ENCODE data around the gene TSPAN32. TPM values are rescaled to one million over a fixed set of nuclear protein-coding genes. Genes with fewer than 3 reads are reported as not detected.

TSPAN32 gene
- total RNA-seq, 1 donor from 2014 or later, result 0.23 TPM

GRCh38 chr11:2315395-2316168, 13.8 kb downstream of the TSPAN32 start:
- H3K27me3 Mint-ChIP-seq (ENCODE audit: unreplicated experiment), result no peaks in the 10 kb centered on the region
- no peaks in the 10 kb centered on the region for H3K9me3 Mint-ChIP-seq (ENCODE audit: unreplicated experiment)
- H3K27ac Mint-ChIP-seq (ENCODE audit: unreplicated experiment), result no peak overlapping the region
- DNase-seq (ENCODE audit: low spot score), result no peak
- no peaks in the 10 kb centered on the region for H3K4me1 Mint-ChIP-seq (ENCODE audit: unreplicated experiment)
- TF ChIP-seq CTCF (IDR thresholded peaks at IDR 0.05; ENCODE audit: unreplicated experiment), result no peak
- H3K36me3 Mint-ChIP-seq (ENCODE audit: low read depth, unreplicated experiment), result no peaks in the 10 kb centered on the region
- H3K4me3 Mint-ChIP-seq (ENCODE audit: unreplicated experiment), result no peak overlapping the region

- DNase-seq (ENCODE audit: low spot score), result no peak
- Mint-ChIP-seq H3K27me3 (ENCODE audit: unreplicated experiment) (no peaks in the 10 kb centered on the region), H3K9me3 (ENCODE audit: unreplicated experiment) (no peaks in the 10 kb centered on the region), H3K36me3 (ENCODE audit: low read depth, unreplicated experiment) (no peaks in the 10 kb centered on the region), H3K4me3 (ENCODE audit: unreplicated experiment) (no peak overlapping the region), H3K4me1 (ENCODE audit: unreplicated experiment) (no peaks in the 10 kb centered on the region), H3K27ac (ENCODE audit: unreplicated experiment) (no peak overlapping the region)
- TF ChIP-seq CTCF (IDR thresholded peaks at IDR 0.05; ENCODE audit: unreplicated experiment), result no peak
Observed at GRCh38 chr11:2316169-2316962, 14.6 kb downstream of the TSPAN32 start.

GRCh38 chr11:2316963-2317244, 15.1 kb downstream of the TSPAN32 start:
- no peak overlapping the region for H3K27ac Mint-ChIP-seq (ENCODE audit: unreplicated experiment)
- no peak overlapping the region for H3K4me3 Mint-ChIP-seq (ENCODE audit: unreplicated experiment)
- no peaks in the 10 kb centered on the region for H3K9me3 Mint-ChIP-seq (ENCODE audit: unreplicated experiment)
- no peaks in the 10 kb centered on the region for H3K36me3 Mint-ChIP-seq (ENCODE audit: low read depth, unreplicated experiment)
- DNase-seq (ENCODE audit: low spot score), result no peak
- H3K4me1 Mint-ChIP-seq (ENCODE audit: unreplicated experiment), result no peaks in the 10 kb centered on the region
- H3K27me3 Mint-ChIP-seq (ENCODE audit: unreplicated experiment), result no peaks in the 10 kb centered on the region
- TF ChIP-seq CTCF (IDR thresholded peaks at IDR 0.05; ENCODE audit: unreplicated experiment), result no peak

GRCh38 chr11:2317354-2318050, 15.7 kb downstream of the TSPAN32 start:
- Mint-ChIP-seq H3K9me3 (ENCODE audit: unreplicated experiment) (no peaks in the 10 kb centered on the region), H3K27ac (ENCODE audit: unreplicated experiment) (no peak overlapping the region), H3K36me3 (ENCODE audit: low read depth, unreplicated experiment) (no peaks in the 10 kb centered on the region), H3K4me1 (ENCODE audit: unreplicated experiment) (no peaks in the 10 kb centered on the region), H3K4me3 (ENCODE audit: unreplicated experiment) (no peak overlapping the region), H3K27me3 (ENCODE audit: unreplicated experiment) (peaks cover 1% of the 10 kb centered on the region)
- no peak for TF ChIP-seq CTCF (IDR thresholded peaks at IDR 0.05; ENCODE audit: unreplicated experiment)
- DNase-seq (ENCODE audit: low spot score), result no peak

Measured in endothelial cell (in vitro differentiated cells).